ENCODE data around the gene HADHB. TPM values are rescaled to one million over a fixed set of nuclear protein-coding genes. Genes with fewer than 3 reads are reported as not detected.
"Not testable (repeated sequence)": the region's sequence is repeated elsewhere in the genome, so short reads cannot be mapped to it uniquely, and the experiment has no call there.

The HADHB gene
- polyA plus RNA-seq, 3 donors: 94.3 to 200 (median 186) TPM

DNA sequence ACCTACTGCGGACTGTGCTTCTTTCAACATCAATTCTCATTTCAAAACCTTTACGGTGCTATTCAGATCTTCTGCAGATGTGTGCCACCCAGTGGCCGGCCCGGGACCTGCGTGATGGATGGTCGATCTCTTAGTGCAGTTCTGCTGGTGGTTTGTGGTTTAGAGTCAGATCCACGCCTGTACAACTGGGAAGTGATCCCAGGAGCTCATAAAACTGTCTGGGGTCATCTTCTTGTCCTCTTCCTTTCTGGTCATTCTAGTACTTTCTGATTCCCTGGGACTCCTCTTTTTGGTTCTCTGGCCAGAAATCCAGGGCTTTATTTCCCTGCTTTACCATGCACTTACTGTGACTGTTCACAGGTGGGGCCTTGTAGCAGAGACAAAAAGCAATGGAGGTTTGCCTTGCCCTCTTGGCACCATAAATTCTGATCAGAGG is 85.4 kb downstream of the HADHB start:
- Mint-ChIP-seq H3K9me3 (no peaks in the 10 kb centered on the region), H3K27me3 (ENCODE audit: low read depth in 3 of 3) (peaks cover 0 to 4% (median 2%) of the 10 kb centered on the region in 3 donors), H3K27ac (peak overlapping the region in 3 of 7 donors; percentile 4 to 59 (median 14)), H3K4me1 (peaks cover 46% of the 10 kb centered on the region), H3K4me3 (peak overlapping the region; percentile 43 to 58), H3K36me3 (no peaks in the 10 kb centered on the region)
- peak; percentile 72 to 87 (median 81) for DNase-seq
- H3K79me2 ChIP-seq (ENCODE audit: insufficient read depth, low read length): no peaks in the 10 kb centered on the region
- peak overlapping the region; percentile 56 for H2AFZ ChIP-seq (ENCODE audit: insufficient read depth, low read depth, low read length, poor library complexity, severe bottlenecking)
- TF ChIP-seq, protein P1, sequence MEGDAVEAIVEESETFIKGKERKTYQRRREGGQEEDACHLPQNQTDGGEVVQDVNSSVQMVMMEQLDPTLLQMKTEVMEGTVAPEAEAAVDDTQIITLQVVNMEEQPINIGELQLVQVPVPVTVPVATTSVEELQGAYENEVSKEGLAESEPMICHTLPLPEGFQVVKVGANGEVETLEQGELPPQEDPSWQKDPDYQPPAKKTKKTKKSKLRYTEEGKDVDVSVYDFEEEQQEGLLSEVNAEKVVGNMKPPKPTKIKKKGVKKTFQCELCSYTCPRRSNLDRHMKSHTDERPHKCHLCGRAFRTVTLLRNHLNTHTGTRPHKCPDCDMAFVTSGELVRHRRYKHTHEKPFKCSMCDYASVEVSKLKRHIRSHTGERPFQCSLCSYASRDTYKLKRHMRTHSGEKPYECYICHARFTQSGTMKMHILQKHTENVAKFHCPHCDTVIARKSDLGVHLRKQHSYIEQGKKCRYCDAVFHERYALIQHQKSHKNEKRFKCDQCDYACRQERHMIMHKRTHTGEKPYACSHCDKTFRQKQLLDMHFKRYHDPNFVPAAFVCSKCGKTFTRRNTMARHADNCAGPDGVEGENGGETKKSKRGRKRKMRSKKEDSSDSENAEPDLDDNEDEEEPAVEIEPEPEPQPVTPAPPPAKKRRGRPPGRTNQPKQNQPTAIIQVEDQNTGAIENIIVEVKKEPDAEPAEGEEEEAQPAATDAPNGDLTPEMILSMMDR (IDR thresholded peaks at IDR 0.05): peak; percentile 85
- no peaks in the 10 kb centered on the region for H3K36me3 ChIP-seq (replicated peaks in 1 of 2; ENCODE audit: control insufficient read depth in 1 of 2, insufficient read depth in 2 of 2, low read length in 2 of 2)
- H3K27ac ChIP-seq (ENCODE audit: low read depth in 1 of 2, low read length in 2 of 2): no peak overlapping the region
- H3K9ac ChIP-seq (ENCODE audit: insufficient read depth, low read length, poor library complexity, severe bottlenecking): no peak overlapping the region
- H3K27me3 ChIP-seq (ENCODE audit: control insufficient read depth in 2 of 2, insufficient read depth in 2 of 2, low read length in 2 of 2): no peaks in the 10 kb centered on the region
- peaks cover 22 to 36% of the 10 kb centered on the region in 2 donors for H3K4me1 ChIP-seq (ENCODE audit: control insufficient read depth in 1 of 2, insufficient read depth in 2 of 2, low read length in 2 of 2)
- H3K4me2 ChIP-seq (replicated peaks; ENCODE audit: extremely low read depth, low read length, poor library complexity, severe bottlenecking): peak overlapping the region; percentile 9
- intact Hi-C loops (cut with micrococcal nuclease): no loop called here
- H3K9me3 ChIP-seq (replicated peaks in 1 of 2; ENCODE audit: control insufficient read depth in 1 of 2, insufficient read depth in 1 of 2, low read length in 2 of 2): no peaks in the 10 kb centered on the region
- H4K20me1 ChIP-seq (ENCODE audit: insufficient read depth, low read length): no peaks in the 10 kb centered on the region
- no peak overlapping the region for H3K4me3 ChIP-seq (replicated peaks in 1 of 3; ENCODE audit: low read depth in 2 of 3, low read length in 3 of 3)
- WGBS (ENCODE audit: insufficient coverage): 0% methylated on average over 6 of the region's 7 CpGs

DNA sequence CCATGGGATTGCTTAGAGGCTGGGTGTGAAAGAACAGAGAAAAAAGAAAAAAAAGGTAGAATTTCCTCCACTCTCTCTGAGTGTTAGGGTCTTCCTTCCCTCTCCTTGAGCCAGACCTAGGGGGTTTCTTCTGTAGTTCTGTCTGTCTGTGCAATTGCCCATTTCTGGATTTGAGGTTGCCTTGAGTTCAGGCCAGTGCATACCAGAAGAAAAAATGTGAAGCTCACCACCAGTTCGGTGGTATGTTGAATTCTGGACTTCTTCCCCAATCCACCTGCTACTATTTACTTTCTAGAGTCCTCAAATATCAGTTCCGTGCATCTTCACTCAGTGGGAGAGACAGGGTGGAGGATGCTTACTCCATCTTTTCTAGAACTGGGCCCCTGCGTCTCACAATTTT is 85.9 kb downstream of the HADHB start:
- no peak overlapping the region for H3K27ac ChIP-seq (ENCODE audit: low read depth in 1 of 2, low read length in 2 of 2)
- no peak for DNase-seq
- no peaks in the 10 kb centered on the region for H4K20me1 ChIP-seq (ENCODE audit: insufficient read depth, low read length)
- no peak overlapping the region for H3K4me2 ChIP-seq (replicated peaks; ENCODE audit: extremely low read depth, low read length, poor library complexity, severe bottlenecking)
- no peaks in the 10 kb centered on the region for H3K36me3 Mint-ChIP-seq
- no peaks in the 10 kb centered on the region for H3K79me2 ChIP-seq (ENCODE audit: insufficient read depth, low read length)
- H3K9me3 Mint-ChIP-seq: no peaks in the 10 kb centered on the region
- H3K9me3 ChIP-seq (replicated peaks in 1 of 2; ENCODE audit: control insufficient read depth in 1 of 2, insufficient read depth in 1 of 2, low read length in 2 of 2): no peaks in the 10 kb centered on the region
- H3K4me1 ChIP-seq (ENCODE audit: control insufficient read depth in 1 of 2, insufficient read depth in 2 of 2, low read length in 2 of 2): peaks cover 22 to 36% of the 10 kb centered on the region in 2 donors
- H3K4me3 Mint-ChIP-seq: no peak overlapping the region
- peaks cover 46% of the 10 kb centered on the region for H3K4me1 Mint-ChIP-seq
- H3K27ac Mint-ChIP-seq: no peak overlapping the region
- intact Hi-C loops (cut with micrococcal nuclease): no loop called here
- peaks cover 0 to 4% (median 2%) of the 10 kb centered on the region in 3 donors for H3K27me3 Mint-ChIP-seq (ENCODE audit: low read depth in 3 of 3)
- no peaks in the 10 kb centered on the region for H3K27me3 ChIP-seq (ENCODE audit: control insufficient read depth in 2 of 2, insufficient read depth in 2 of 2, low read length in 2 of 2)
- TF ChIP-seq, protein P1 (IDR thresholded peaks at IDR 0.05): no peak
- WGBS (ENCODE audit: insufficient coverage): no CpG with 5 or more reads among the region's 3 CpGs
- no peak overlapping the region for H3K9ac ChIP-seq (ENCODE audit: insufficient read depth, low read length, poor library complexity, severe bottlenecking)
- no peak overlapping the region for H3K4me3 ChIP-seq (replicated peaks in 1 of 3; ENCODE audit: low read depth in 2 of 3, low read length in 3 of 3)
- H3K36me3 ChIP-seq (replicated peaks in 1 of 2; ENCODE audit: control insufficient read depth in 1 of 2, insufficient read depth in 2 of 2, low read length in 2 of 2): no peaks in the 10 kb centered on the region
- peak overlapping the region; percentile 56 for H2AFZ ChIP-seq (ENCODE audit: insufficient read depth, low read depth, low read length, poor library complexity, severe bottlenecking)

DNA sequence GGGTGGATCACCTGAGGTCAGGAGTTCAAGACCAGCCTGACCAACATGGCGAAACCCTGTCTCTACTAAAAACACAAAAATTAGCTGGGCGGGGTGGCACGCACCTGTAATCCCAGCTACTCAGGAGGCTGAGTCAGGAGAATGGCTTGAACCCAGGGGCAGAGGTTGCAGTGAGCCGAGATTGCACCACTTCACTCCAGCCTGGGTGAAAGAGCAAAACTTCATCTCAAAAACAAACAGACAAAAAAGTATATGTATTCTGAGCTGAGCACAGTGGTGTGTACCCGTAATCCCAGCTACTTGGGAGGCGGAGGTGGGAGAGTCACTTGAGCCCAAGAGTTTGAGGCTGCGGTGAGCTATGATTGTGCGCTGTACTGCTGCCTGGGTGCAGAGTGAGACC is 86.6 kb downstream of the HADHB start:
- H3K9me3 Mint-ChIP-seq; H3K4me2 ChIP-seq (replicated peaks; ENCODE audit: extremely low read depth, low read length, poor library complexity, severe bottlenecking); H3K36me3 ChIP-seq (replicated peaks in 1 of 2; ENCODE audit: control insufficient read depth in 1 of 2, insufficient read depth in 2 of 2, low read length in 2 of 2); H3K27me3 ChIP-seq (ENCODE audit: control insufficient read depth in 2 of 2, insufficient read depth in 2 of 2, low read length in 2 of 2); H3K79me2 ChIP-seq (ENCODE audit: insufficient read depth, low read length); intact Hi-C loops (cut with micrococcal nuclease); H3K27me3 Mint-ChIP-seq (ENCODE audit: low read depth in 3 of 3); H3K9ac ChIP-seq (ENCODE audit: insufficient read depth, low read length, poor library complexity, severe bottlenecking); H3K4me3 Mint-ChIP-seq; DNase-seq; H3K36me3 Mint-ChIP-seq; H4K20me1 ChIP-seq (ENCODE audit: insufficient read depth, low read length); H3K9me3 ChIP-seq (replicated peaks in 1 of 2; ENCODE audit: control insufficient read depth in 1 of 2, insufficient read depth in 1 of 2, low read length in 2 of 2); H2AFZ ChIP-seq (ENCODE audit: insufficient read depth, low read depth, low read length, poor library complexity, severe bottlenecking); H3K27ac ChIP-seq (ENCODE audit: low read depth in 1 of 2, low read length in 2 of 2); H3K4me3 ChIP-seq (replicated peaks in 1 of 3; ENCODE audit: low read depth in 2 of 3, low read length in 3 of 3); H3K27ac Mint-ChIP-seq: not testable (repeated sequence)
- WGBS (ENCODE audit: insufficient coverage): 89% methylated on average over 3 of the region's 8 CpGs
- peaks cover 39% of the 10 kb centered on the region for H3K4me1 Mint-ChIP-seq
- peaks cover 19 to 36% of the 10 kb centered on the region in 2 donors for H3K4me1 ChIP-seq (ENCODE audit: control insufficient read depth in 1 of 2, insufficient read depth in 2 of 2, low read length in 2 of 2)

All from CD14-positive monocyte (primary cell).